ENCODE measurements around the gene DNLZ.
"Not testable (repeated sequence)": the region's sequence is repeated elsewhere in the genome, so short reads cannot be mapped to it uniquely, and the experiment has no call there.

Gene DNLZ

DNA sequence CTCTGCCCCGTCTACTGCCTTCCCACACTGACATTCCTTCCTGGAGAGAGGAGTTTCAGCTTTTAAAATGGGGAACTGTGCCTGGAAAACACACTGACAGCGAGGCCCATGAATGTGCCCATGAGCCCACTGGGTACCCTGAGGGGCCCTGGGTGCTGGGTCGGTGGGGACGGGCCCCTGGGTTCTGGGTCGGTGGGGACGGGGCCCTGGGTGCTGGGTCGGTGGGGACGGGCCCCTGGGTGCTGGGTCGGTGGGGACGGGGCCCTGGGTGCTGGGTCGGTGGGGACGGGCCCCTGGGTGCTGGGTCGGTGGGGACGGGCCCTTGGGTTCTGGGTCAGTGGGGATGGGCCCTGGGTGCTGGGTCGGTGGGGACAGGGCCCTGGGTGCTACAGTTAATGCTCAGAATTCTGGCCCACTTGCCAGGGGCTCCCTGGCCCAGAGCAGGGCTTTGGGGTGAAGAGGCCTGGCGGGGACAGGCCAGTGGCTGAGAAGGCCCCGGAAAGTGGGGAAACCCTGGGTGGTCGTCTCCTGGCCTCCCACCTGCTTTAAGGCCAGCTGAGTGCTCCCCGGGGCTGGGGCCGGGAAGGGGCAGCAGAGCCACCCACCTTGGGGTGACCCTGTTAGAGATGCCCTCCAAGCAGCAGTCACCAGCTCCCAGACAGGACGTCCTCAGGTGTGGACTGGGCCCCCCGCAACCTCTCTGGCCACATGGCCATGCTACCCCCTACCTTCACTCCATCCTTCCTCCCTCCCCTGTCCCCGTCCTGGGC, 33.7 kb downstream of the DNLZ start:
- DNase-seq = no peak

GRCh38 chr9:136329211-136329627, 34.3 kb downstream of the DNLZ start:
- DNase-seq = no peak

DNA sequence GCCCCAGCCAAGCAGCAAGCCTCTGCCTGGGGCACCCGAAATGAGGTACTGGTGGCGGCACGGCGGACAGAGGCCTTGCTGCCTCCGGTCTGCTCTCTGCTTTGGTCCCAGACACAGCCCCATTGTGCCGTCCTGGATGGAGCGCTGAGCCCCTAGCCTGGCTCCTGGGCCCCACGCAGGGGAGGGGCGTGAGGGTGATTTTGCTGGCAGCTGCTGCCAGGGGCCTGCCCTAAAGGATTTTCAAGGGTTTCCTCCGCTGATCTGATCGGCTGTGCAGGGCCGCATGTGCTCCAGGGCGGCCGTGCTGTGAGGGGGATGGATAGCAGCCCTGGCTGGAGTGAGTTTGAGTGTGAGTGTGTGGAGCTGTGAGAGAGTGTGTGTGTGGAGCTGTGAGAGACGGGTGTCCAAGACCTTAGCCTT, 34.9 kb downstream of the DNLZ start:
- DNase-seq = no peak

GRCh38 chr9:136328011-136328621, 35.4 kb downstream of the DNLZ start:
- no peak for DNase-seq

GRCh38 chr9:136327304-136327974, 36.1 kb downstream of the DNLZ start, which contains the start of gene GPSM1:
GPSM1 (plus strand) TSS chr9:136327539; CDS start chr9:136327696, 157 bp downstream.
- peak; percentile 49 for DNase-seq

DNA sequence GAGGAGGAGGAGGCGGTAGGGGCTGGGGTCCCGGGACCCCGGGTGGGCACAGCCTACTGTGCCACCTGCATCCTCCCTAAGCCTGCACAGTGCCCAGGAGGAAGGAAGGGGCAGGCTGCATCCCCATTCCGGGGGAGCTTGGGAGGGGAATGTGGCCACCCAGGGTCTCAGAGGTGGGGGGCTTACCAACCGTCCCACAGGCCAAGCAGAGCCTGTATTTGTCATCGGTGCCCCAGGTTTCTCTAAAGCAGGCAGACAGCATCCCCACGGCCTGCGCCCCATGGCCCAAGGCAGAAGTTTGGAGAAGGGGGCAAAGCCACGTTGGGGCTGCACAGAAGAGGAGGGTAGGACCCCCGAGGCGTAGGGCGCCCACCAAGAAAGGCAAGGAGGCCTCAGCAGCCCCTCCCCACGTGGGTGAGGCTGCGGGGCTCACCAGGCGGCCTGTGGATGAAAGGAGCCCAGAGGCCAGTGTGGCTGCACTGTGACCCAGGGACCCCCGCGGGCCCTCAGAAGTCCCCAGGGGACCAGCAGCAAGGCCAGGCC, 36.7 kb downstream of the DNLZ start:
- DNase-seq = no peak

DNA sequence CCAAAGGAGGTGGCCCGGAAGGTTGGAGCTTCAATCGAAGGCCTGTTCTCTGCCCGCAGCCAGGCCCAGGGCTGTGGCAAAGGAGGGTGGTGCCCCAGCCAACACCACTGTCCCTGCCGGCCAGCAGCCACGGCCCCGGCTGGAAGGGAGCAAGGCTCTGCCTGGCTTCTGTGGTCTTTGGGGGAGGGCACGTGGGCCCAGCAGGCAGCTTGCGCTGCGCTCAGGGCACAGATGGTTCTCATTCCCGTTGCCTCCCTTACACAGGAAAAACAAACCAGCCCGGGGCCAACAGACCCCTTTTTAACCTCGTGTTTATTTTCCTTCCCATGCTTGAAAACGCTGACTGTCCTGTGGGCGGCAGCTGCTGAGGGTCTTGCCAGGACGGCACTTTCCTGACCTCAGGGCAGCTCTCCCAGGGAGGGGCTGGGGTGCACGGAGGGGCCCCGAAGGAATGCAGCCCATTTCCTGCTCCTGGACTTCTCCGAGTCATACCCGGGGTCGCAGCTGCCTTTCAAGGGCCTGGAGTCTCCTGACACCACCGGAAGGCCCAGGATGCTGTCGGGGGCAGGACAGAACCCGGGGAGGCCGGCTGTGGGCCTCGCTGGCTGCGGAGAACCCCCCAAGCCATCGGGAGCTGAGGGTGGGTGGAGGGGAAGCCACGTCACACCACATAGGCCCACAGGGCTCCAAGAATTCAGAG, 37.3 kb downstream of the DNLZ start:
- DNase-seq = no peak

GRCh38 chr9:136325358-136325757, 38.2 kb downstream of the DNLZ start:
- no peak for DNase-seq

DNA sequence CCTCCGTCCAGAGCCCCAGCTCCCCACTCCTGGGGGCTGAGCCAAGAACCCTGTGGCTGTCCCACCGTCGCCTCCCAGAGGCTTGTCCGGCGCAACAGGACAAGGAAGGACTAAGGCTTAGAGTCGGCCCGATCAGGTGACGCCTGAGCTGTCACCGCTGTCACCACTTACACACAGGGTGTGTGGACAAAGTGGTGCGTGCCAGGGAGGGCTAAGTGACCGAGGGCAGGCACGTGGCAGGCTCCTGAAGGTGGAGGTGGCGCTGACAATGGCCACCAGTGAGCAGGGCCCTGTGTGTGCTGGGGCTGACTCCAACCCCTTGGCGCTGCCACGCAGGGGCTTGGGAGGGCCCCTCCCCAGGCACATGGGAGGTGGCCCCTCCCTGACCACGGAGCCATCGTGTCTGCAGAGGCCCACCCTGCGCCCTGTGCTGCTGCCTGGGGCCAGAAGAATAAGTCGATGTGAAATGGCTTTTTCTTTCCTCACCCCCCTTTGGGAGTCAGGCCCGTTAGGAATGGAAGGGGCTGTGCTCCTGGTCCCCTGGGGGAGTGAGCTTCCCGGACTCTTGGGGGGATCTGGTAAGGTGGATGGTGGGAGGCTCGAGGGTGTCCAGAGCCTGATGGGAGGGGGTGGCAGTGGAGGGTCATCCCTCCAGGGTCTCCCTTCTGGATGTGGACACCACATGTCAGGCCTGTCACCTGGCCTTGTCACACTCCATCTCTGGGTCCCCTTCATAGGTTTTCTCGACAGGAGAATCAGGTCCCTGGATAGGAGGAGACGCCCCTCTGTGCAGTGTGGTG, 38.8 kb downstream of the DNLZ start:
- no peak for DNase-seq

DNA sequence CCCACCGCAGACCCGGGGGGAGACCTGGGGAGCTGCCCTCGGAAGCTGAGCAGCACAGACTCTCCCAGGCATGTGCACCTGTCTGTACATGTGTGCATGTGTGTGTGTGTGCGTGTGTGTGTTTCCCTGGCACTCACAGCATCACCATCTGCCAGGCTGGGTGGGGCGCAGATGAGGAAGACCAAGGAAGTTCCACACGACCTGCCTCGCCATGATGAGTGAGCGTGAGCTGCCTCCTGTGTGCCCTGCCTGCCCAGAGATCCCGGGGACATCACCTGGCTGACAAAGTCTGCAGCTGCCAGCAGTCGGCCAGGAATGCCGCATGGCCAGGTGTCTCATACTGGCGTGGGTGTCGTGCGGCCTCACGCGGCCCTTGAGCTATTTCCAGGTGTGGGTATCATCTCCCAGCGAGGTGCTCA, 40.2 kb downstream of the DNLZ start:
- DNase-seq = no peak

DNA sequence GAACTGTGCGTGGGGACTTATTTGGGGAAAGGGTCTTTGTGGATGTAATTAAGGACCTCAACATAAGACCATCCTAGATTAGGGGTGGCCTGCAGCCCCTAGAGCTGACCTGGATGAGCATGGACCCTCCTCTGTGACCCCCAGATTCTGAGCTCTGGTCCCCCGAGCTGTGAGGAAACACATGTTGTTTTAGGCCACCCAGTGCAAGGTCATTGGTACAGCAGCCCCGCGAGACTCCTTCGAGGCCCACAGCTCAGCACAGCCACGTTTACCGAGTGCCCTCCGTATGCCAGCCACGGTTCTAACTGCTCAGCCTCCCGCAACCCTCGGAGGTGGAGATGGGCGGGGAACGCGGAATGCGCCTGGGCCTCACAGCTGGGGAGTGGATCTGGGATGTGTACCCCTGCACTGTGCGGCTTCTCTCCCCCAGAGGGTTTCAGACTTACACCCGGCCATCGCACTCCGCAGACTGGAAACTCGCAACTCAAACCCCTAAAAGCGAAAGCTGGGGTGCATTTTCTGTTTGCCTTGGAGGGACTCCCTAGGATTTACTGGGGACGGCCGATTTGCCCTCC, 40.7 kb downstream of the DNLZ start:
- no peak for DNase-seq

- DNase-seq = no peak
Measured at GRCh38 chr9:136321561-136321960, 42.0 kb downstream of the DNLZ start.

- DNase-seq = not testable (repeated sequence)
Measured at GRCh38 chr9:136320972-136321371, 42.6 kb downstream of the DNLZ start.

- not testable (repeated sequence) for DNase-seq
Measured at GRCh38 chr9:136319955-136320354, 43.6 kb downstream of the DNLZ start.

- DNase-seq = not testable (repeated sequence)
Measured at GRCh38 chr9:136319244-136319643, 44.3 kb downstream of the DNLZ start.

- no peak for DNase-seq
Measured at GRCh38 chr9:136318776-136319241, 44.7 kb downstream of the DNLZ start.

DNA sequence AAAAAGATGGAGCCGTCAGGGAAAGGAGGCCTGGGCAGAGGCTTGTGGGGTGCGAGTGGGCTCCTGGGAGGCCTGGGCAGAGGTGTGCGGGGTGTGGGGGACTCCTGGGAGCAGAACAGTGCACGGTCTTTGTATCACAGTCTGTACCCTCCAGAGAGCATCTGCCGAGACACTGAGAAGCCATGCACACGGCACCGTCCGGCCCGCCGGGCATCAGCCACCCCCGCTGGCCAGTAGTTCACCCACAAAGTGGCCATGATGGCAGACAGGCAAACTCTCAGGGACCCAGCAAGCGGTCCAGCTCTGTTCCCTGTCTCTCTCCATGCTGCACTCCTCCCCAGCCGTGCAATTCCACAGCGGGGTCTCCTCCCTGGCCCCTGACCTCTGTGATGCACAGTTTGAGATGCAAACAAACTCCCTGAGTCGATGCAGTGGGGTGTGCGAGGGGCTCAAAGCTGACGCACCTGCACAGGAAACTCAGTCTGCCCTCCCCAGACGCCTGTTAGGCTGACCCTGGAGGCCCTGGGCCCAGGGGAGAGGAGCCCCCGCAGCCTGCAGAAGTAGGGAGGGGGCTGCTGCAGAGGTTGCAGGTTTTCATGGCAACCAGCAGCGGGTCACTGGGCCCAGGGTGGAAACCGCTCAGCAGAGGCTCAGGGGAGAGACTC, 45.3 kb downstream of the DNLZ start:
- no peak for DNase-seq

DNA sequence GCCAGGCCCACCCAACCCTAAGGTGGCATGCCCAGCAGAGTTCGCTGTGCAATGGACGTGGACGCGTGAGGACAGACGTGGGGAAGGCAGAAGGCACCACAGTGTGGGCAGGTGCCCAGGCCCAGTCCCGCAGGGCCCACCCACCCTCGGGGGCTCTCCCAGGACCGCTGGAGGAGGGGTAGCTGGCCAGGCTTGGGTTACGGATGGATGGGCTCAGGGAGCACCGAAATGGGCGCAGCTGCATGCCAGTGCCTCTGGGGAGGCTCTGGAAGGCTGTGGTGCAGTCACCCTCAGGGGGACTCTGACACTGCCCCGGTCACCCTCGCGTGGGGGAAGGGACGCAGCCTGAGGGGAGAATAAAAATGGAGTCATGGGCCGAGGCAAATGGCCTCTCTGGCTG, 45.8 kb downstream of the DNLZ start:
- no peak for DNase-seq

DNA sequence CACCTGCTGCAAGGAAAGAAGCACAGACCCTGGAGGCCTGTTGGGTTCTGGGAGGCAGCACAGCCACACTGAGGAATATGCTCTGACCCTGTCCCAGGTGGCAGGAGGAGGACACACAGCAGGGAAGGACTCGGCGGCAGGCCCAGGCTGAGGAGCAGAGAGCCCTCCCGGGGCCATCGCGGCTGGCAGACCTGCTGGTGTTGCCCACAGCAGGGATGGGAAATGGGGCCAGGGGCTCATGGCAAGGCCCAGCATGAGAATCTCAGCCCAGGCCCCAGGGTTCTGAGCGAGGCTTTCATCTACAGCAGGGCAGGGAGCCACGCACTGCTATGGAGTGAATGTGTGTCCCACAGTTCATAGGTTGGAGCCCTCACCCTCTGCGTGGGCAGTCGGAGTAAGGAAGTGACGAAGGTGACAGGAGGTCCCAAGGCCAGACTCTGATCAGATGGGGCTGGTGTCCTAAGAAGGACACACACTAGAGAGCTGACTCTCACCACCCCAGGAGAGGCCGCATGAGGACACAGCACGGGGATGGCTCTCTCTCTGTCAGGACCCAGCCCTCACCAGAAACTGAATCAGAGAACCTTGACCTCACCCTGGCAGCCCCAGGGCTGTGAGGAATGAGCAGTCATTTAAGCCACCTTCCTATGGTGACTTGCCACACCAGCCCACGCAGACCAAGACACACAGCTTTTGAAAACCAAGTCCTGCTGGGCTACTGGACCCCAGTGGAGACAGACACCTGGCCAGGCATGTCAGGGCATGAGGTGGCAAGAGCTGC, 46.5 kb downstream of the DNLZ start:
- no peak for DNase-seq

- DNase-seq = peak; percentile 74
Measured at GRCh38 chr9:136316271-136316751, 47.2 kb downstream of the DNLZ start.
